Psoas muscle (tissue), 8 donors: ENCODE measurements around the gene C11orf21. TPM values are rescaled to one million over a fixed set of nuclear protein-coding genes. Genes with fewer than 3 reads are reported as not detected.
"Not testable (repeated sequence)": the region's sequence is repeated elsewhere in the genome, so short reads cannot be mapped to it uniquely, and the experiment has no call there.

Source experiments
- ATAC-seq, 4 donors: fragments of 200-7000 bp; cut with Tn5 transposase; one replicate each; pipeline ENCODE4 v1.9.1; 2020; ENCODE audit warnings: moderate library complexity in 3 of 4, mild to moderate bottlenecking in 2 of 4
- DNase-seq, 2 donors: peaks; one replicate each; pipeline ENCODE4 v3.0.0-alpha.2; 2020
- H3K27ac ChIP-seq: fragments of 200-600 bp; one replicate; pipeline ENCODE4 v1.8.0; 2022
- H3K27me3 ChIP-seq, 3 donors: fragments of 200-600 bp in 1 of 3; one replicate each; pipeline versions ENCODE4 v1.6.1 to v1.8.0; 2013 to 2022; ENCODE audit warnings: low read length in 2 of 3, mild to moderate bottlenecking in 2 of 3, moderate library complexity in 1 of 3; ENCODE audit not compliant: insufficient read depth in 3 of 3
- H3K36me3 ChIP-seq, 2 donors: fragments of 200-600 bp in 1 of 2; one replicate each; pipeline versions ENCODE4 v1.6.1 to v1.8.0; 2013 to 2022; ENCODE audit warnings: low read depth in 1 of 2, mild to moderate bottlenecking in 1 of 2, moderate library complexity in 1 of 2; ENCODE audit not compliant: insufficient read depth in 1 of 2
- H3K4me1 ChIP-seq: fragments of 200-600 bp; one replicate; pipeline ENCODE4 v1.8.0; 2022
- H3K4me3 ChIP-seq: fragments of 200-600 bp; one replicate; pipeline ENCODE4 v1.8.0; 2022; ENCODE audit warnings: mild to moderate bottlenecking
- H3K9me3 ChIP-seq: fragments of 200-600 bp; one replicate; pipeline ENCODE4 v1.8.0; 2022
- CTCF ChIP-seq: fragments of 200-600 bp; IDR thresholded peaks from one replicate; pipeline ENCODE4 v1.8.0; 2022; ENCODE audit warnings: antibody characterized with exemption
- whole genome bisulfite sequencing, 3 donors: extraction: QIAGEN DNeasy Blood & Tissue Kit; methylation state at CpG; one replicate each; pipeline versions ENCODE4 v1.1.6 to v1.1.7; 2013; 5-methylcytosine and 5-hydroxymethylcytosine counted together
- intact Hi-C, 2 donors: fragments of 100-400 bp; cut with DNase I; formaldehyde crosslinking; loops; one replicate each; pipeline versions ENCODE4 v1.11.0 to v1.14.2; 2022
- polyA plus RNA-seq, 3 donors: library from polyadenylated mRNA; stranded (reverse); fragments of 200-250 nt; gene quantifications; one replicate each; pipeline ENCODE4 v1.2.3, GENCODE V29; 2013
- total RNA-seq, 4 donors: library from RNA; stranded (reverse); fragmentation: NEBNext Ultra II Directional in 2 of 4; extraction: Animal tissue kit (Norgen Biotek cat#: 25700) in 2 of 4; gene quantifications; one replicate each; pipeline versions ENCODE4 v1.2.1 to v1.2.4, GENCODE V29; 2021 to 2023
- donor health status: healthy with polysubstance abuse.
- donor health status: DM: no; HTN: no; CAD: no; lungs with moderate emphysema.
- donor health status: Bipolar disorder and iron deficiency.
- donor health status: healthy.
- donor health status: DM: yes; HTN: yes; CAD: no.
- donor health status: DM: no; HTN: no; CAD: no.
- donor health status: DM: no; HTN: no; CAD: no.
- donor health status: DM: yes; HTN: yes; CAD: no.

C11orf21 gene
- total and polyA plus RNA-seq, 7 donors, result 0.04 to 0.40 (median 0.20) TPM; not detected in 1

GRCh38 chr11:2333486-2334205 is 31.9 kb upstream of the C11orf21 start:
- H3K9me3 ChIP-seq, DNase-seq, ATAC-seq, H3K4me3 ChIP-seq, intact Hi-C loops, H3K27me3 ChIP-seq, H3K36me3 ChIP-seq, H3K4me1 ChIP-seq, H3K27ac ChIP-seq: not testable (repeated sequence)
- WGBS, 3 donors, result 79 to 87% (median 85%) methylated on average over 2 of the region's 4 CpGs

DNA sequence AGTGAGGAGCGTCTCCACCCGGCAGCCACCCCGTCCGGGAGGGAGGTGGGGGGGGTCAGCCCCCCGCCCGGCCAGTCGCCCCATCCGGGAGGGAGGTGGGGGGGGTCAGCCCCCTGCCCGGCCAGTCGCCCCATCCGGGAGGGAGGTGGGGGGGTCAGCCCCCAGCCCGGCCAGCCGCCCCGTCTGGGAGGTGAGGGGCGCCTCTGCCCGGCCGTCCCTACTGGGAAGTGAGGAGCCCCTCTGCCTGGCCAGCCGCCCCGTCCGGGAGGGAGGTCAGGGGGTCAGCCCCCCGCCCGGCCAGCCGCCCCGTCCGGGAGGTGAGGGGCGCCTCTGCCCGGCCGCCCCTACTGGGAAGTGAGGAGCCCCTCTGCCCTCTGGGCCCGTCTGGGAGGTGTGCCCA is 30.9 kb upstream of the C11orf21 start:
- DNase-seq, H3K4me1 ChIP-seq, H3K9me3 ChIP-seq, H3K27ac ChIP-seq, intact Hi-C loops, H3K27me3 ChIP-seq, H3K36me3 ChIP-seq, H3K4me3 ChIP-seq, ATAC-seq: not testable (repeated sequence)
- 93 to 100% methylated on average over 3 to 28 of the region's 29 CpGs; no CpG with 5 or more reads in 1 of the 3 donors for WGBS, 3 donors

DNA sequence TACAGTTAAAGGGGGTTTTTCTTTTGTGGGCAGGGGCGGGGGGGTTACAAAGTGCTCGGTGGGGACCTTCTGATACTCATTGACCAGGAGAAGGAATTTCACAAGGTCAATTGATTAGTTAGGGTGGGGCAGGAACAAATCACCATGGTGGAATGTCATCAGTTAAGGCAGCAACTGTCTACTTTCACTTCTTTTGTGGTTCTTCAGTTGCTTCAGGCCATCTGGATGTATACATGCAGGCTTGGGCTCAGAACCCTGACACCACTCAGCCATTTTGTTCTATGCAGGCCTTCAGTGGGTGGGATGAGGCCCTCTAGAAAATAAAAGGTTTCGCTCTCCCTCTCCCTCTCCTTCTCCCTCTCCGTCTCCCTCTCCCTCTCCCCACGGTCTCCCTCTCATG is 29.7 kb upstream of the C11orf21 start:
- intact Hi-C loops, result no loop called here
- WGBS, 3 donors, result 89 to 90% (median 89%) methylated on average over 4 to 5 of the region's 5 CpGs
- no peaks in the 10 kb centered on the region for H3K36me3 ChIP-seq
- no peak overlapping the region for H3K27ac ChIP-seq
- peaks cover 0 to 6% (median 0%) of the 10 kb centered on the region in 3 donors for H3K27me3 ChIP-seq
- no peaks in the 10 kb centered on the region for H3K9me3 ChIP-seq
- H3K4me3 ChIP-seq, result no peak overlapping the region
- ATAC-seq (no peak), DNase-seq (no peak)
- TF ChIP-seq CTCF, result no peak
- no peaks in the 10 kb centered on the region for H3K4me1 ChIP-seq

GRCh38 chr11:2330696-2331095 is 29.0 kb upstream of the C11orf21 start:
- H3K9me3 ChIP-seq, result no peaks in the 10 kb centered on the region
- H3K27ac ChIP-seq, result no peak overlapping the region
- intact Hi-C loops, result no loop called here
- no peak for DNase-seq
- no peaks in the 10 kb centered on the region for H3K27me3 ChIP-seq
- TF ChIP-seq CTCF, result no peak
- no peak overlapping the region for H3K4me3 ChIP-seq
- 90 to 96% (median 95%) methylated on average over 6 of the region's 6 CpGs for WGBS, 3 donors
- no peak for ATAC-seq
- H3K36me3 ChIP-seq, result no peaks in the 10 kb centered on the region
- H3K4me1 ChIP-seq, result no peaks in the 10 kb centered on the region

- Histone ChIP-seq H3K9me3 (no peaks in the 10 kb centered on the region), H3K27ac (no peak overlapping the region), H3K4me1 (peaks cover 3% of the 10 kb centered on the region), H3K4me3 (no peak overlapping the region), H3K27me3 (no peaks in the 10 kb centered on the region), H3K36me3 (no peaks in the 10 kb centered on the region)
- ATAC-seq (no peak), DNase-seq (no peak)
- WGBS, 3 donors, result 83 to 91% (median 89%) methylated on average over 9 of the region's 9 CpGs
- no peak for TF ChIP-seq CTCF
- intact Hi-C loops, result no loop called here
Measured at GRCh38 chr11:2329551-2329950, 27.8 kb upstream of the C11orf21 start.
